HUDEP-2 (cell line): ENCODE results near the gene WDHD1.
"Not testable (repeated sequence)": the region's sequence is repeated elsewhere in the genome, so short reads cannot be mapped to it uniquely, and the experiment has no call there.

Experiments
- DNase-seq, 76 experiments: peaks; one replicate each; lab custom pipeline; 2025; ENCODE audit not compliant: unreplicated experiment in 76 of 76; lab: John Stamatoyannopoulos, UW

Gene WDHD1

DNA sequence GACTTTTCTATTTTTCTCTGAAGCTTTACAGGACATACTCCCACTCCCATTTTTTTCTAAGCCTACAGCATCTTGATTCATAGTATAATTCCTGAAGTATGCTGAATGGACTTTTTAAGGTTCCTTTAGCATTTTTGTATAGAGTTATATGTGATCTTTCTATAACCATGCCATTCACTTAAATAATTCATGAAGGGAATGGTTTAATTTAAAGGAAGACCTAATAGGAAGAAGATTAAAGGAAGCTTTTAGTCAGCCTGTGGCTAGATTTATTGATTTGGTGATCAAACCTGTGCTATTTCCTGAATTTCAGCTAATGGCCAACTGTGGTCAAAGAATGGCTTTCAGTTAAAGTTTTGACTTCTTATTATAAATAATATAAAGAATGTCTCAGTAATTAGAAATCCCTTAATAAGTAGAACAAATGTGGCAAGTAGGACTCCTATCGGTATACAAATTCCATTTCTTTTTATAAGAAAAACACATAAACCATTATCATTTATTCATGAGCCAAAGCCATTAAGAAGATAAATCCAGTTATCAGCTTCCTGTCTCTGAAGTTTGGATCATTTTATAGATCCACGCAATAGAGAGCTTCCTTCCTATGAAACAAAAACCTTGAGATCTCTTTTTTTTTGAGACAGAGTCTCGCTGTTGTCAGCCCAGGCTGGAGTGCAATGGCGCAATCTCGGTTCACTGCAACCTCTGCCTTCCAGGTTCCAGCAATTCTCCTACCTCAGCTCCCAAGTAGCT, 20.6 kb upstream of the WDHD1 start:
- DNase-seq = no peak

DNA sequence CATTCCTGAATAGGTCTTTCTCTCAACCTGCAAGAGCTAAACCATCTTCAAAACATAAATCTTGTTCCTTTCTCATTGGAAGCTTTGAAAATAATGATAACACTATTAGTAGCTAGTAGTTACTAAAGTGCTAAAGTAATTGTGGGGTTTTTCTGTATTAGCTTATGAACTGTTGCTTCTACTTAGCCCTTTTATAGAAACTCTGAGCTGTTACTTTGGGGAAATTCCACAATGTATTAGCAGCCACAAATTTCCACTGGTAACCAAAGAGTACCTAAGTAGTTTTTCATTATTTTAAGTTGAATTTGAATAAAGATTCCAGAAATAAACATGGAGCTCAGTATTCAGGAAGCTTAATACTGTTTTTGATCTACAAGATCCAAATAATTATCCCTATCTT, 18.2 kb upstream of the WDHD1 start:
- DNase-seq = no peak

DNA sequence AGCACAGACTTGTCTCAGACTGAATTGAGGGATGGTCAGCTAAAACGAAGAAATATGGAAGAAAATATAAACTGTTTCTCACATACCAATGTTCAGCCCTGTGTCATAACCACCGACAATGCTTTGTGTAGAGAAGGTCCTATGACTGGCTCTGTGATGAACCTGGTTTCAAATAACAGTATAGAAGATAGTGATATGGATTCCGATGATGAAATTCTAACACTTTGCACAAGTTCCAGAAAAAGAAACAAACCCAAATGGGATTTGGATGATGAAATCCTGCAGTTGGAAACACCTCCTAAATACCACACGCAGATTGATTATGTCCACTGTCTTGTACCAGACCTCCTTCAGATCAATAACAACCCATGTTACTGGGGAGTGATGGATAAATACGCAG, 16.6 kb upstream of the WDHD1 start:
- DNase-seq = no peak

DNA sequence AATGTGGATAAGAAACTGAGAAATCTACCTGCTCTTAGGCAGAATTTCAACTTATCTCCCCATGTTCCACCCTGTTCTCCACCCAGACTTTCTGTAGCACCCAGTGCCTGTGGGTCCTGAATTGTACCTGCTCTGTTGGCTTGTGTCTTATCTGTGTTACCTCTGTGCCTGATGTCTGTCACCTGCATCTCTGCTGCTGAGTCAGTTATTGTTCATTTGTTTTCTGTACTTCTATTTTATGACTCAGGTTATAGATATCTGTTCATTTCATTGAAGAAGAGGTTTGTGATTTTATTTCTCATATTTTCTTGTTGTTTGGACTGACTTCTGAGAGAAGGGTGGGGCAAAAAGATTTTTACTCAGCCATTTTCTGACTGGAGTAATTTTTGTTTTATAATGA, 11.8 kb upstream of the WDHD1 start:
- no peak for DNase-seq

DNA sequence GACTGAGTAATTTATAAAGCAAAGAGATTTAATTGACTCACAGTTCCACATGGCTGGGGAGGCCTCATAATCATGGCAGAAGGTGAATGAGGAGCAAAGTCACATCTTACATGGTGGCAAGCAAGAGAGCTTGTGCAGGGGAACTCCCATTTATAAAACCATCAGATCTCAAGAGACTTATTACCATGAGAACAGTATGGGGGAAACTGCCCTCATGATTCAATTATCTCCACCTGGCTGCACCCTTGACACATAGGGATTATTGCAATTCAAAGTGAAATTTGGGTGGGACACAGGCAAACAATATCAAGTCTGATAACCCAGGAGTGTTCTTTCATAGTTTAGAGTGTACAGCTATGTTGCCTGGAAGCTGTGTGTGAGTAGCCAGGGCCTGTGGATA, 11.1 kb upstream of the WDHD1 start:
- not testable (repeated sequence) for DNase-seq

DNA sequence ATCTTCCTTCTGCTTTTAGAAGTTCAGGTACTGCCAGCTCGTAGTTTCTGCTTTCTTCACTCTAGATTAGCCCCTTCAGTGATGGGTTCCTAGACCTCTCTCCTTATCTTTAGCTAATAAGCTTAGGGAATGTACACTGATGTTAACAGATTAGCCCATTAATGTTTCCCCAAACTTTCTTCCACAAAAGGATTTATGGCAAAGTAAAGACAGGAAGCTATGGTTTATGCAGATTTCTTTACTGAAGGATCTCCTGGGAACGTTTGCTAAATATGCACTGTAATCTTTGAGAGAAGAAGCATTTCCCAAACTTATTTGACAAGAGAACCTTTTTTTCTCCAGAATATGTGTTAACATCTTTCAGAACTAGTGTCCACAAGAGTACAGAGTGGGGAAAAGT, 4.3 kb upstream of the WDHD1 start:
- no peak for DNase-seq

DNA sequence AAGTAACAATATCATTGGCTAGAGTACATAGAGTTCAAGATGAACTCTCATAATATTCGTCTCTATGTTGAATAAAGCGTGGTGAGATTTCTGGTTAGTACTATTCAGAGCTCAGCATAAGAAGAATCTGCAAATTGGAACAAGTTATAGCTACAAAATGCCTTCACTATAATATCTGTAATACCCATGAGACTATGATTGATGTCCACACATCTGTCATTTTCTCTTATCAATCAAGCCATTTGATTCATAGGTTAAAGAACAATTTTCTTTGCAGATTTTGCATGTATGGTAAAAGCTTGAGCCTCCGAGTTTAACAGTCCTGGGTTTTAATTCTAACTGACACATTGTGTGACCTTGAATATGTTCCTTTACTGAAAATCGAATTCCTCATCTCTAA, 1.6 kb upstream of the WDHD1 start:
- DNase-seq = no peak

DNA sequence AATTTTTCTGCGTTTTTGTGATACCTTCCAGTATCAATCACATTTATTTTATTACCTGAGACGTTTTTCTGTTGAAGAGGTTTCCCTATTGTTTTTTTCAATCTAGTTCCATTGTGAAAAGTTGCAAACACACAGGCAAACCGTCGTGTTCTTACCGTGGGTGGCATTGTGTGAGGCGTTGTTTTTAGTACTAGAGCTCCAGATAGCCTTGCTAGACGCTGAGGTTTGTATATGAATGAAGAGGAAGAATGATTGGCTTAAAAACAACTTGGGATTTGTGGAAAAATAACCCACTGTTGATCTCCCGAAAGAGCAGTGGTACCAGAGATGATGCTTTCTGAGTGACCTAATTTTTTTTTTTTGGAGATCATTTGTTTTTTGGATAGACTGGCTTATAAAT, 1.2 kb upstream of the WDHD1 start:
- DNase-seq = peak in 1 of 76 experiments; percentile 8

DNA sequence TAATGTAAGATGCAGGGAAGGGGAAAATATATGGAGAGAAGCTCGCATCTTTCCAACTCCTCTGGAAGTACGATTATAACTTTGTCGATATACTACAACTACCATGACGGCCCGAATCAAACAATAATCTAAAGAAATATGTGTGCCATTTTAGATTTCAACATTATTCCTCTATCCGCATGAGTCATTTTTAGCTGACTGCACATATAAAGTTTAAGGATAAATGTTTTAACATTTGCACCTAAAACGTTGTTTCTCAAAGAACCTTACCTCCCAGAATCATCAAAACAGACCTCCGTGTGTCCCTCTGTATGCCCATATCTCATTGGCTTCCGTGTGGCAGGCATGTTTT, 482 bp downstream of the WDHD1 start:
- DNase-seq = no peak

DNA sequence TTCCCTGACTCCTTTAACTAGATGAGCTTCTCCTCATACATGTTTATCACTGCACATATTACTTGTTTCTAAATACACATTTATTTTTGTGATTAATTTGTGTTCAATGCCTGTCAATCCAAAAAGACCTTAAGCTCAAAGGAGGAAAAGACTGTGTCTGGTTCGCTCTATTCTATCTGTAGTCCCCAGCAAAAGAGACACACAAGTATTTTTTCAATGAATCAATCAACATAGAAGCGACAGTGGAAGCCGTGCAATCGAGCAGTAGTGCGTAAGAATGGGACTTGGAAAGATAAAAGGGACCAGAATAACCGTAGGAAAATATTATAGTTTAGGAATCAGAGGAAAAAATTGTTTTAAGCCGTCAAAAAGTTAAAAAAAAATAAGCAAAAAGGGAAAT, 951 bp downstream of the WDHD1 start:
- no peak for DNase-seq

DNA sequence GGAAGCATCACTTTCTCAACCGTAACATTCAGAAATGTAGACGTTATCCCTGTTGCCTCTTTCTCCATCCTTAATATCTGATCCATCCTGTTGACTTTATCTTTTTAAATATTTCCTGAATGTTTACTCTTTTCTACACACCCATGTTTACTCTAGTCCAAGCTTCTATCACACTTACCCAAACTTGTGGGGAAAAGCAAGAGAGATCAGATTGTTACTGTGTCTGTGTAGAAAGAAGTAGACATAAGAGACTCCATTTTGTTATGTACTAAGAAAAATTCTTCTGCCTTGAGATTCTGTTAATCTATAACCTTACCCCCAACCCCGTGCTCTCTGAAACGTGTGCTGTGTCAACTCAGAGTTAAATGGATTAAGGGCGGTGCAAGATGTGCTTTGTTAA, 2.5 kb downstream of the WDHD1 start:
- not testable (repeated sequence) for DNase-seq

DNA sequence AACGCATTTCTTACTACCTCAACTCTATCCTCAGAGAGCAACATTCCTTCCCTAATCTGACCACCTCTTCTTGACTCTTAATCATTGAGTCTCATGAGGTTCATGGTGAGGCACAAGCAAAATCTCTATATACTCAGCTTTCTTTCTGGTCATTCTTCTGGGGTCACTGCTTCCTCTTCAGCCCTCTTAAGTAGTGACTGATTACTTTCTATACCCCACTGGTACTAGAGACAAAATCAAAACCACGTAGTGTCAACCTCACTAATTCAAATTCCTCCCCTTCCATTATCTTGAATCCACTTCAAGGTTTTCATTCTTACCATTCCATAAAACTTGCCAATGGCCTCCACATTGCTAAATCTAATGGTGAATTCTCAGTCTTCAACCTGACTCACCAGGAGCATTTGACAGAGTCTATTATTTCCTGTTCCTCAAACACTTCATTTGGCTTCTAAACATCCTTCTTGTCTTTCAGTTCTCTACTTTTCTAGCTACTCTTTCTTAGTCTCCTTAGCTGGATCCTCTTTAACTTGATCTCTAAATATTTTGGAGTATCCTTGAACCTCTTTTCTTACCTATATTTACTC, 6.8 kb downstream of the WDHD1 start:
- DNase-seq = no peak

DNA sequence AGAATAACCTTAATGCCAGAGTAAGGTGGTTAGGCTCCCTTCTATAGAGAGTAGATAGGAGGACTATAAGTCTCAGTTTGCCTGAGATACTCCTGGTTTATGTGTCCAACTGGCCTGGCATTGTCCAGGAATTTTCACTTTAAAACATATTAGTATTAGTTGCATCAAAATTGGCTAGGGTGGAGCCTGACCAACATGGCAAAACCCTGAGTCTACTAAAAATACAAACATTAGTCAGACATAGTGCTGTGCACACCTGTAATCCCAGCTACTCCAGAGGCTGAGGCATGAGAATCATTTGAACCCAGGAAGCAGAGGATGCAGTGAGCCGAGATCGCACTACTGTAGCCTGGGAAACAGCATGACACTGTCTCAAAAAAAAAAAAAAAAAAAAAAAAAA, 11.9 kb downstream of the WDHD1 start:
- no peak for DNase-seq

DNA sequence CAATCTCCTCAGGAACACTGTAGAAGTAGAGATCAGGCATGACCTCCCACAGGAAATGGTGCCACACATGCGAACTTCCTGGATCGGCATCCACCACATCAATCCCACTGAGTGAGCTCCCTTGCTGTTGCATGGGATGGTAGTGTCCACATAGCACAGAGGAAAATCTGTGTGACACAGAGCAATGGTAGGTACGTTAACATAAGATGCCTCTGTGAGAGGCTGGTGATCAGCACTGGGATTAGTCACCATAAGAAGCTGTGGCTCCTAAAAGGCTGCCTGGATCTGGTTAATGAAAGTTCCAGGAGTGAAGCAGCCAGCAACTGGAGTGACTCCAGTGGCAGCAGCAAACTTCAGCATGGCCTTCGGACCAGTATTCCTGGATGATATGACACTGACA, 21.8 kb downstream of the WDHD1 start:
- no peak for DNase-seq

DNA sequence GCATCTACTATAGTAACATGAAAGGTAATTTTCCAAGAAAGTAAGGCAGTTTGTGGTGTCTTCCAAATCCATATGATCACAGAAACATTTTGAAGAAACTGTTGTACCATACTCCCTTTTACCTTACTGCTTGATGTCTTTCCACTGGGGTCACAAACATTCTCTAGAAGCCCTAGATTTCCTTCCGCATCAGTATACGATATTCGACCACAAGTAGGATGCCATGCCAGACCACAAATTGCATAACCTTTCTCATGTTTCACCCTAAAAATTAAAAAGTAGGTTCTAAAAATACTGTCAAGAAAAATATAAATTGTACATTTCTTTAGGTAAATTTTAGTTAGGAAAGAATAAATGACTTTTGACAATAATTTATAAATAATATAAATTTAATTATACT, 26.5 kb downstream of the WDHD1 start:
- DNase-seq = no peak

DNA sequence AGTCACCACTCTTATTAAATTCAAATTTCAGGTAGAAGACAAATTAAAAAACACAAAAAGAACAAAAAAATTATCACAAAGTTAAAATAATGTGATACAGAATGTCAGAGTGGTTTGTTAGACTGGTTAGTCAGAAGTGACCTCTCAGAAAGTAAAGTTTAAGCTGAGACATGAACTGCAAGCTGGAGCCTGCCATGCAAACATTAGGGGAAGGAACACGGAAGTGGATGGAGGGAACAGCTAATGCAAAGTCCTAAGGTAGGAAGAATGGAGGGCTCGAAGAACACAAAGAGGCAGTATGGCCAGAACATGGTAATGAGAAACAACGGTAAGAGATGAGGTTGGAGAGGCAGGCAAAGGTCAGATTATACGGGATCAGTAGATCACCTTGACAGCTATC, 41.7 kb downstream of the WDHD1 start:
- DNase-seq = no peak

DNA sequence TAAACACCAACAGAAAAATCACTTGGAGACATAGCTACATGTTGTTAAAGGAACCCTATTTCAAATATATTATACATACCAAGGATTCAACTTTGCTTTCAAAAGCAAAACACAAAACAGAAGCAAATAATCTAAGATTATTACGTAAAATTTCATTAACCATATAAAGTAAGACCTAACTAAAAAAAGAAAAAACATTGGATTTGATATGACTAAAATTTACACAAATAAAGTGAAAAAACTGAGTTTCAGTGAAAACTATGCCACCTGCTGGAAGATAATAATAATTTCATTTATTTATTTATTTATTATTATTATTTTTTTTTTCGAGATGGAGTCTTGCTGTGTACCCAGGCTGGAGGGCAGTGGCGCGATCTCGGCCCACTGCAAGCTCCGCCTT, 45.2 kb downstream of the WDHD1 start:
- DNase-seq = no peak

DNA sequence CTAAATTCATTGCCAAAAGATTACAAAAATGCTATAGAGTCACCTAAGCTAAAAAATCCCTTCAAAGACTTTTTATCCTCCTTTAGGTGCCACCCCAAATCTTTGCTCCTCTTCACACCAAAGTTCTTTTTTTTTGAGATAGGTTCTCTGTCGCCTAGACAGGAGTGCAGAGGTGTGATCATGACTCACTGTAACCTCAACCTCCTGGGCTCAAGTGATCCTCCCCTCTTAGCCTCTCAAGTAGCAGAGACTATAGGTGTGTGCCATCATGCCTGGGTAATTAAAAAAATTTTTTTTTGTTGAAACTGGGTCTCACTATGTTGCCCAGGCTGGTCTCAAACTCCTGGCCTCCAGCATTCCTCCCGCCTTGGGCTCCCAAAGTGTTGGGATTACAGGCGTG, 47.9 kb downstream of the WDHD1 start:
- no peak for DNase-seq

DNA sequence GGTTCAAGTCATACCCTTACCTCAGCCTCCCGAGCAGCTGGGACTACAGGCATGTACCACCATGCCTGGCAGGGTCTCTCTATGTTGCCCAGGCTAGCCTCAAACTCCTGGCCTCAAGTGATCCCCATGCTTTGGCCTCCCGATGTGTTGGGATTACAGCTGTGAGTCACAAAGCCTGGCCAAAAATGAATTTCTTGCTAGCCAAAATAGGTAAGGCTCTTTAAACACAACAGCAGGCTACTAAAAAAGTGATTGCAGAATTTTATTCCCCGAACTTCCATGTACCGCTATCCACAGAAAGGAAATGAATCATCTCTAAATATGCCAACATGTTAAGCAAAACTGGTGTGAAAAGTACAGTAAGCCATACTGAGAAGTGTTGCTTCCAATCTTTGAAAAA, 50.6 kb downstream of the WDHD1 start:
- no peak for DNase-seq

DNA sequence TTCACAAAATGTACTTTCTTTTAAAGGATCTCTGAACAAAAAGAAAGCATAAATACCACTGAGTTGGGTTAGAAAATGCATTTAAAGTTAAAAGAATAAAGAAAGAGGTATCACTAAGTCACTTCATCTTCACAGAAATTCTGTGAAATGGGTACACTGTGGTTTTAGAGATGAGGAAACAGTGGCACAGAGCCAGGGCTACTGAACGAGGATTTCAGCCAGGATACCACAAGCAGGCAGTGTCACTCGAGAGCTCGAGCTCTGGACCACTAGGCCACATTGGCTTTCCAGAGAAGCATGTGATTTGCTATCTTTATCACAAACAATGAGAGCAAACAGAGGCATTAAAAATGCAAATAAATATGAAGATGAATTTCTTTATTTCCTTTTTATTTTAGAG, 51.0 kb downstream of the WDHD1 start:
- DNase-seq = no peak

DNA sequence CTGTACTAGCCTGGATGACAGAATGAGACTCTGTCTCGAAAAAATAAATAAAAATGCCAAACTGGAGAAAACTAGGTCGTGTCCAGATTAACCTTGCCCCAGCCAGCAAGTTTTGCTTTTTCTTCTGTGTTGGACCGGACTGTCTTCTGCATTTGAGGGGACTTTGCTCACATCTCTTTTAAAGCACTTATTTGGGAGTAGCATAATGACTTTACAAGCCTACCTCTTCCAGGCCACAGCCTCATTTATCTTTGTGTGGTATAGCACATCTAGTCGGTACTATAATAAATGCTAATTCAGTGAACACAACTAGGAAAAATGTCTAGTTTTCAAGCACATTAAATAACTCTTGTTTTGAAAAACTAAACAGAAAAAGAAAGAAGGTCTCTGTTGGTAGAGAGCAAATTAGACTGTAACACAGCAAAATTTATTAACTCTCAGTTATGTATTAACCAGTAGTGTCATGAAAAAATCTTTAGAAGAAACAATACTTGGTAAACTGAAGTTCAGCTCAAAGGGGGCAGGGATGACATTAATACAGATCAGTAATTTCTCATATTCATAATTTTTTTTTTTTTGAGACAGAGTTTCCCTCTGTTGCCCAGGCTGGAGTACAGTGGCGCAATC, 52.0 kb downstream of the WDHD1 start:
- no peak for DNase-seq

DNA sequence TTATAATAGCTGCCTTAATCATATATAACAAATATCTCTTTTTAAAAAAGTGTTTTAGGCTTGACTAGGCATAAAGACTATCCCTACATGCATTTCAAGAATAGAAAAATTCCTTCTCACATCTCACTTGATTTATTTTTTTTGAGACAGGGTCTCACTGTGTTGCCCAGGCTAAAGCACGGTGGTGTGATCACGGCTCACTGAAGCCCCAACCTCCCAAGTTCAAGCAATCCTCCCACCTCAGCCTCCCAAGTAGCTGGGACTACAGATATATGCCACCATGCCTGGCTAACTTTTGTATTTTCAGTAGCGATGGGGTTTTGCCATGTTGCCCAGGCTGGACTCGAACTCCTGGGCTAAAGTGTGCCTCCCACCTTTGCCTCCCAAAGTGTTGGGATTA, 59.4 kb downstream of the WDHD1 start:
- no peak for DNase-seq
